Nephron (organoid): ENCODE measurements around the gene KCNJ10.
A peak's percentile ranks its signal among the peaks of the same experiment; 100 is the strongest.

Source experiments
- H3K27ac Mint-ChIP-seq, 3 experiments: 2 replicates each; pipeline ENCODE4 v1.8.0; 2020; ENCODE audit warnings: mixed read lengths in 3 of 3, mild to moderate bottlenecking in 2 of 3, moderate library complexity in 1 of 3
- H3K27me3 Mint-ChIP-seq: 2 replicates; pipeline ENCODE4 v1.8.0; 2021; ENCODE audit warnings: low read depth, mild to moderate bottlenecking, moderate library complexity, mixed read lengths
- H3K36me3 Mint-ChIP-seq: 2 replicates; pipeline ENCODE4 v1.8.0; 2020; ENCODE audit warnings: low read depth, mixed read lengths
- H3K4me1 Mint-ChIP-seq: 2 replicates; pipeline ENCODE4 v1.8.0; 2020; ENCODE audit warnings: mixed read lengths
- H3K4me3 Mint-ChIP-seq, 3 experiments: 2 replicates each; pipeline ENCODE4 v1.8.0; 2020; ENCODE audit warnings: mild to moderate bottlenecking in 3 of 3, mixed read lengths in 3 of 3, moderate library complexity in 2 of 3
- H3K9me3 Mint-ChIP-seq: 2 replicates; pipeline ENCODE4 v1.8.0; 2020; ENCODE audit warnings: mixed read lengths
- TF ChIP-seq, protein P1 (sequence below), 3 experiments: fragments of 200-600 bp; sonication (generic); IDR thresholded peaks; one replicate each; pipeline ENCODE4 v1.5.0; 2021; ENCODE audit warnings: antibody characterized with exemption in 3 of 3; ENCODE audit not compliant: unreplicated experiment in 3 of 3

The KCNJ10 gene

DNA sequence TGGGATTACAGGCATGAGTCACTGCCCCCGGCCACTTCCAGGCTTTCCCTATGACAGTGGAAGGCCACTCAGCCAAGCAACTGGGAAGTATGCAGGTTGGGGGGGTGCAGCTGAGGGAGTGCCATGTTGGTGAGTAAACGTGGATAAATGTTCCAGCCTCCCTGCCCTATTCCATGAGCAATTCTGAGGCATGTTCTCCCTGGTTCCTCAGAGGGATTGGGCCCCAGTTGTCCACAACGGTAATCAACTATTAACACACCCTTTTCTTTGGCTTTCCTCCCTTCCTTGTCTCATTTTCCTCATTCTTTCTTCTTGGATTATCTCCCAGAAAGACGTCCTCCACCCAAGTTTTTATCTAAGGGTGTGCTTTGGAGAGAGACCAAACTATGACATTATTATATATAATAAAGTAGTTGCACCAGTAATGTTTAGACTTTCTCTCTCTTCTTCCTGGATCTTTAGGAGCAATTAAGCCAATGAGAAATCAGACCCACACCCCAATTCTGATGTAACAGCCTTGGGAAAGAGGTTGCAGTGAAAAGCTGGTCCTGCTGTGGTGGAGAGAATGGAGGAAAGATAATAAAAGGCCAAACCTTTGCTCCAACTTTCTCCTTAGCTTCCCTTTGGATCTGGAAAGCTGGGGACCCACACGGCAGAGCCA lies 109.1 kb downstream of the KCNJ10 start:
- H3K4me1 Mint-ChIP-seq, result peaks cover 10% of the 10 kb centered on the region
- H3K9me3 Mint-ChIP-seq, result no peaks in the 10 kb centered on the region
- peaks cover 29% of the 10 kb centered on the region for H3K27me3 Mint-ChIP-seq
- TF ChIP-seq, protein P1, sequence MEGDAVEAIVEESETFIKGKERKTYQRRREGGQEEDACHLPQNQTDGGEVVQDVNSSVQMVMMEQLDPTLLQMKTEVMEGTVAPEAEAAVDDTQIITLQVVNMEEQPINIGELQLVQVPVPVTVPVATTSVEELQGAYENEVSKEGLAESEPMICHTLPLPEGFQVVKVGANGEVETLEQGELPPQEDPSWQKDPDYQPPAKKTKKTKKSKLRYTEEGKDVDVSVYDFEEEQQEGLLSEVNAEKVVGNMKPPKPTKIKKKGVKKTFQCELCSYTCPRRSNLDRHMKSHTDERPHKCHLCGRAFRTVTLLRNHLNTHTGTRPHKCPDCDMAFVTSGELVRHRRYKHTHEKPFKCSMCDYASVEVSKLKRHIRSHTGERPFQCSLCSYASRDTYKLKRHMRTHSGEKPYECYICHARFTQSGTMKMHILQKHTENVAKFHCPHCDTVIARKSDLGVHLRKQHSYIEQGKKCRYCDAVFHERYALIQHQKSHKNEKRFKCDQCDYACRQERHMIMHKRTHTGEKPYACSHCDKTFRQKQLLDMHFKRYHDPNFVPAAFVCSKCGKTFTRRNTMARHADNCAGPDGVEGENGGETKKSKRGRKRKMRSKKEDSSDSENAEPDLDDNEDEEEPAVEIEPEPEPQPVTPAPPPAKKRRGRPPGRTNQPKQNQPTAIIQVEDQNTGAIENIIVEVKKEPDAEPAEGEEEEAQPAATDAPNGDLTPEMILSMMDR (IDR thresholded peaks at IDR 0.05; ENCODE audit: unreplicated experiment in 3 of 3), result no peak
- H3K27ac Mint-ChIP-seq, result peak overlapping the region in 2 of 3 experiments; percentile 70 to 94
- peak overlapping the region in 2 of 3 experiments; percentile 47 to 69 for H3K4me3 Mint-ChIP-seq
- no peaks in the 10 kb centered on the region for H3K36me3 Mint-ChIP-seq

DNA sequence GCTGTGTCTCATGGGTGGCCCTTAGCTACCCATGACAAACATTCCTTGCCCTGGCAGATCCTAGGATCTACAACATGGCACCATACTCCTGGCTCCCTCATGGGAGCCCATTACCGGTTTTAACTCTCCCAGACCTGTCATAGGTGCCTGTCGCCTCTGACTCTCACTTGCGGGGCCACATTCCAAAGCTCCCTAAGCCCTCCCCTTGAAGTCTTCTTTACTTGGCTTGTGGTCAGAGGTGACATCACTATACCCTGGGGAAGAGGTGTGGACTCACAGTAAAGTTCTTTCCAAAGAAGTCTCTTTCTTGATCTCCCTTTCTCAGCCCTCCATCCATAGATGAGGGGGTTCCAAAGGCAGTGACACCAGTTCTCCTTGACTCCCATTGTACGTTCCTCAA lies 110.5 kb downstream of the KCNJ10 start:
- peaks cover 19% of the 10 kb centered on the region for H3K27me3 Mint-ChIP-seq
- H3K4me1 Mint-ChIP-seq, result peaks cover 10% of the 10 kb centered on the region
- TF ChIP-seq, protein P1 (IDR thresholded peaks at IDR 0.05; ENCODE audit: unreplicated experiment in 3 of 3), result no peak
- H3K36me3 Mint-ChIP-seq, result no peaks in the 10 kb centered on the region
- H3K9me3 Mint-ChIP-seq, result no peaks in the 10 kb centered on the region
- H3K4me3 Mint-ChIP-seq, result no peak overlapping the region
- H3K27ac Mint-ChIP-seq, result no peak overlapping the region

DNA sequence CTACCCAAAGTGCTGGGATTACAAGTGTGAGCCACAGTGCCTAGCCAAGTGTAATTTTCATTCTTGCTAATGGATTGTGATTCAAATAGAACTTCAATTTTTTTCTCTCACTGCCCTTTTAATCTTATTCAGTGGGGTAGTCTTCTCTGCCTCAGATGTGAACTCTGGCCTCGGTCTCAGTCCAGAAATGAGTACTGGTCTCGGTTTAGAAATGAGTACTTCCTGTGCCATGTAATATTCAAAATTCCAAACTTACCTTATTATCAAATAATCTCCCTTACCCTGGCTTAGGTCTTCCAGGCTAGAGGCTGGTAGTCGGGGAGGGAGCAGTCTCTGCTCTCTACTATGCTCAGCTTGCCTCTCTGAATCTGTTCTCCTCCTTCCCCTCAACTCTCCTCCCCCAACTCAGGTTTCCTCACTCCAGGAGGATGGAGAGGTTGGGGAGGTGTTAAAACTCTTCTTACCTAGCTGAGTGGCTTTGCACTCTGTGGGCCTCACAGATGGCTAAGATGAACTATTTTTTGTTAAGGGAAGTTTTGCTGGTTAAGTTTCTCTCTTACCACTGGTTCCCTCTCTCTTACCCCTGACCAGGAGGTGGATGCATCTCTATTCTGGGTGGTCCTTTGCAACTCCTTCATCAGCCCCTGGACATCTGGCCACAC lies 111.1 kb downstream of the KCNJ10 start:
- no peaks in the 10 kb centered on the region for H3K36me3 Mint-ChIP-seq
- H3K9me3 Mint-ChIP-seq, result no peaks in the 10 kb centered on the region
- TF ChIP-seq, protein P1 (IDR thresholded peaks at IDR 0.05; ENCODE audit: unreplicated experiment in 3 of 3), result no peak
- H3K4me1 Mint-ChIP-seq, result peaks cover 10% of the 10 kb centered on the region
- peaks cover 23% of the 10 kb centered on the region for H3K27me3 Mint-ChIP-seq
- H3K4me3 Mint-ChIP-seq, result no peak overlapping the region
- no peak overlapping the region for H3K27ac Mint-ChIP-seq

DNA sequence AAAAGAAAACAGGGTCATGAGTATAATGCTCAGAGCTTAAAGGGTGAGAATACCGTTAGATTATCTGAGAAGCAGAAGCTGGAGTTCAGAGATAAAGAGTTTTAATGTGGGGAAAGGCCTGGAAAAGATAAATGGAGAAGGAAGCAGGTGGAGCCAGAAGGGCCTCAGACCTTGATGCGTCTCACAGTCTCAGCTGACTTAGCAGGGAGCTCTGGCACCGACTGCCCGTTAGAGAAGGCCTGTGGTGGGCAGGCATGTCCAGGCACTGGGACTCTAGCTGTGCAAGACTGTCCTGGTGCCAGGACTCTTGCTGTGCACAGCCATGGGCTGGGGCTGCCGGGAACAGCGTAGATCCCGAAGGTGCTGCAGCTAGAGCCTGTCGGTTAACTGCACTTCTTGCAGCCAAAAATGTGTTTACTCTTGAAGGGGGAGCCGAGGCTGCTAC lies 112.1 kb downstream of the KCNJ10 start:
- Mint-ChIP-seq H3K9me3 (no peaks in the 10 kb centered on the region), H3K36me3 (no peaks in the 10 kb centered on the region), H3K27me3 (peaks cover 21% of the 10 kb centered on the region), H3K27ac (no peak overlapping the region), H3K4me1 (peaks cover 10% of the 10 kb centered on the region), H3K4me3 (no peak overlapping the region)
- TF ChIP-seq, protein P1 (IDR thresholded peaks at IDR 0.05; ENCODE audit: unreplicated experiment in 3 of 3), result no peak

DNA sequence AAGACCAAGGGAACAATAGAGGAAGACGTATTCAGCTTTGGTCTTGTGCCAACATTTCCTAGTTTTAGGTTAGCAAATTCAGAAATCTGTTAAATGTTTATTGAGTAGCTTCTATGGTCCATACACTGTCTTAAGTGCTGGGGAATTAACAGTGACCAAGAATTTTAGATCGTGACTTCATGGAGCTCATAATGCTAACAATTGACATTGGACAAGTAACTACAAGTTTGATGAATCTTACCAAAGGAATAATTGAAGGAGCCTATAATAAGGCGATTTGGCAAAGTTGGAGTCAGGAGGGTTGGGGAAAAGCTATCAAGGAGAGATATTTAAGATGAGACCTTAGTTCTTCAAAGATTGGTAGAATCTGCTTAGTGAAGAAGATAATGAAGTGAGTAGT lies 114.5 kb downstream of the KCNJ10 start:
- Mint-ChIP-seq H3K27ac (no peak overlapping the region), H3K36me3 (no peaks in the 10 kb centered on the region), H3K27me3 (peaks cover 27% of the 10 kb centered on the region), H3K4me1 (no peaks in the 10 kb centered on the region), H3K9me3 (no peaks in the 10 kb centered on the region), H3K4me3 (no peak overlapping the region)
- TF ChIP-seq, protein P1 (IDR thresholded peaks at IDR 0.05; ENCODE audit: unreplicated experiment in 3 of 3), result no peak
